ENCODE results near the gene PKLR.

Gene PKLR

DNA sequence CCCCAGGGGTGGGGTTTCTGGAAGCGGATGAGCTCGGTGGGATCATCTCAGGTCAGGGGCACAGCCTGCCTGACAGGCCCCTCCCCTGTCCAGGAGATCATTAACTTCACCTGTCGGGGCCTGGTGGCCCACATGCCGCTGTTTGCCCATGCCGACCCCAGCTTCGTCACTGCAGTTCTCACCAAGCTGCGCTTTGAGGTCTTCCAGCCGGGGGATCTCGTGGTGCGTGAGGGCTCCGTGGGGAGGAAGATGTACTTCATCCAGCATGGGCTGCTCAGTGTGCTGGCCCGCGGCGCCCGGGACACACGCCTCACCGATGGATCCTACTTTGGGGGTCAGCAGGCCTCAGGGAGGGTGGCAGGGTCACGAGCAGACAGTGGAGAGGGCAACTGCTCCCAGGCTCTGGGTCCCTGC, 15.6 kb downstream of the PKLR start:
- peaks cover 87% of the 10 kb centered on the region for H3K36me3 ChIP-seq
- TF ChIP-seq, protein P1, sequence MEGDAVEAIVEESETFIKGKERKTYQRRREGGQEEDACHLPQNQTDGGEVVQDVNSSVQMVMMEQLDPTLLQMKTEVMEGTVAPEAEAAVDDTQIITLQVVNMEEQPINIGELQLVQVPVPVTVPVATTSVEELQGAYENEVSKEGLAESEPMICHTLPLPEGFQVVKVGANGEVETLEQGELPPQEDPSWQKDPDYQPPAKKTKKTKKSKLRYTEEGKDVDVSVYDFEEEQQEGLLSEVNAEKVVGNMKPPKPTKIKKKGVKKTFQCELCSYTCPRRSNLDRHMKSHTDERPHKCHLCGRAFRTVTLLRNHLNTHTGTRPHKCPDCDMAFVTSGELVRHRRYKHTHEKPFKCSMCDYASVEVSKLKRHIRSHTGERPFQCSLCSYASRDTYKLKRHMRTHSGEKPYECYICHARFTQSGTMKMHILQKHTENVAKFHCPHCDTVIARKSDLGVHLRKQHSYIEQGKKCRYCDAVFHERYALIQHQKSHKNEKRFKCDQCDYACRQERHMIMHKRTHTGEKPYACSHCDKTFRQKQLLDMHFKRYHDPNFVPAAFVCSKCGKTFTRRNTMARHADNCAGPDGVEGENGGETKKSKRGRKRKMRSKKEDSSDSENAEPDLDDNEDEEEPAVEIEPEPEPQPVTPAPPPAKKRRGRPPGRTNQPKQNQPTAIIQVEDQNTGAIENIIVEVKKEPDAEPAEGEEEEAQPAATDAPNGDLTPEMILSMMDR (IDR thresholded peaks at IDR 0.05; ENCODE audit: low read depth, low read length) = no peak
- H3K27ac ChIP-seq = 0 out of 2 replicates have a peak overlapping the region, but pooled peaks have one; percentile 20
- H3K9me3 ChIP-seq (ENCODE audit: severe bottlenecking) = no peaks in the 10 kb centered on the region
- H3K27me3 ChIP-seq (ENCODE audit: insufficient read depth, low read depth, severe bottlenecking) = no peaks in the 10 kb centered on the region
- DNase-seq = no peak
- H3K4me3 ChIP-seq (ENCODE audit: low read depth, low read length) = no peak overlapping the region

DNA sequence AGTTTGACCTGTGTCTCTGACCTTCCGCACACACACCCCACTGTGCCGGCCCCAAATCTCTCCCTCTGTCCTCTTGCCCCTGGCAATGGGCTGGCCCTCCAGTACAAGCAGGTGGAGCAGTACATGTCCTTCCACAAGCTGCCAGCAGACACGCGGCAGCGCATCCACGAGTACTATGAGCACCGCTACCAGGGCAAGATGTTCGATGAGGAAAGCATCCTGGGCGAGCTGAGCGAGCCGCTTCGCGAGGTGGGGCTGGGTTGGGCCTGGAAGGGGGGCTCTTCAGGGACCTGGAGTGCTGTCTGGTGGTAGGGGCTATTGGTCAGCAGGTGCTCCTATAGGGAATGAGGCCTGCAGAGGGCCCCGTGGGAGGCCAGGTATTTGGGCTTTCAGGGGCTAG, 16.2 kb downstream of the PKLR start:
- no peaks in the 10 kb centered on the region for H3K27me3 ChIP-seq (ENCODE audit: insufficient read depth, low read depth, severe bottlenecking)
- TF ChIP-seq, protein P1 (IDR thresholded peaks at IDR 0.05; ENCODE audit: low read depth, low read length) = no peak
- DNase-seq = no peak
- no peak overlapping the region for H3K4me3 ChIP-seq (ENCODE audit: low read depth, low read length)
- peaks cover 87% of the 10 kb centered on the region for H3K36me3 ChIP-seq
- H3K27ac ChIP-seq = no peak overlapping the region
- H3K9me3 ChIP-seq (ENCODE audit: severe bottlenecking) = no peaks in the 10 kb centered on the region

DNA sequence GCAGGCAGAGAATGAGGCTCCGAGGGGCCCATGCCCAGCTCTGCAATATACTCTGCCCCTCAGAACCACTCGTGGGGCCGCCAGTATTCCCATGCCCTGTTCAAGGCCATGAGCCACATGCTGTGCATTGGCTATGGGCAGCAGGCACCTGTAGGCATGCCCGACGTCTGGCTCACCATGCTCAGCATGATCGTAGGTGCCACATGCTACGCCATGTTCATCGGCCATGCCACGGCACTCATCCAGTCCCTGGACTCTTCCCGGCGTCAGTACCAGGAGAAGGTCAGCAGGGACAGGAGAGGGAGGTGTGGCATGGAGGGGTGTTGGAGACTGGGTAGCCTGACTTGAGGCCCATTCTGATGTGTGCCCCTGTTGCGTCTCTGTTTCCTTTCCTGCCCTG, 16.8 kb downstream of the PKLR start:
- H3K4me3 ChIP-seq (ENCODE audit: low read depth, low read length) = no peak overlapping the region
- no peaks in the 10 kb centered on the region for H3K9me3 ChIP-seq (ENCODE audit: severe bottlenecking)
- H3K27ac ChIP-seq = no peak overlapping the region
- H3K27me3 ChIP-seq (ENCODE audit: insufficient read depth, low read depth, severe bottlenecking) = no peaks in the 10 kb centered on the region
- no peak for DNase-seq
- peaks cover 86% of the 10 kb centered on the region for H3K36me3 ChIP-seq
- TF ChIP-seq, protein P1 (IDR thresholded peaks at IDR 0.05; ENCODE audit: low read depth, low read length) = no peak

DNA sequence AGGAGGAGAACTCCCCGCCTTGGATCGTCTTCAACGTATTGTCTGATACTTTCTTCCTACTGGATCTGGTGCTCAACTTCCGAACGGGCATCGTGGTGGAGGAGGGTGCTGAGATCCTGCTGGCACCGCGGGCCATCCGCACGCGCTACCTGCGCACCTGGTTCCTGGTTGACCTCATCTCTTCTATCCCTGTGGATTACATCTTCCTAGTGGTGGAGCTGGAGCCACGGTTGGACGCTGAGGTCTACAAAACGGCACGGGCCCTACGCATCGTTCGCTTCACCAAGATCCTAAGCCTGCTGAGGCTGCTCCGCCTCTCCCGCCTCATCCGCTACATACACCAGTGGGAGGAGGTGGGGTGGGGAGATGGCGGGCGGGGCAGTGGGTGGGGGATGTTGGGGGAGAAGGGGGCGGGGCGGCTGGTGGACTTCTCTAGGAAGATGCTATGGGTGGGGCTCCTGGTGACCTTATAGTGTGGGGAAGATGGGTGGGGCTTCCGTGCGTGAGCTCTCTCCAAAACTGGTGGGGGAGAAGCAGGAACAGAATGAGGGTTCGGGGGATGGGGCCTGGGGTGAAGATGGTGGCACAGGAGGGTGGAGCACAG, 18.6 kb downstream of the PKLR start:
- Histone ChIP-seq H3K4me3 (ENCODE audit: low read depth, low read length) (no peak overlapping the region), H3K27ac (no peak overlapping the region), H3K27me3 (ENCODE audit: insufficient read depth, low read depth, severe bottlenecking) (no peaks in the 10 kb centered on the region), H3K36me3 (peaks cover 74% of the 10 kb centered on the region), H3K9me3 (ENCODE audit: severe bottlenecking) (no peaks in the 10 kb centered on the region)
- DNase-seq = no peak
- TF ChIP-seq, protein P1 (IDR thresholded peaks at IDR 0.05; ENCODE audit: low read depth, low read length) = no peak

DNA sequence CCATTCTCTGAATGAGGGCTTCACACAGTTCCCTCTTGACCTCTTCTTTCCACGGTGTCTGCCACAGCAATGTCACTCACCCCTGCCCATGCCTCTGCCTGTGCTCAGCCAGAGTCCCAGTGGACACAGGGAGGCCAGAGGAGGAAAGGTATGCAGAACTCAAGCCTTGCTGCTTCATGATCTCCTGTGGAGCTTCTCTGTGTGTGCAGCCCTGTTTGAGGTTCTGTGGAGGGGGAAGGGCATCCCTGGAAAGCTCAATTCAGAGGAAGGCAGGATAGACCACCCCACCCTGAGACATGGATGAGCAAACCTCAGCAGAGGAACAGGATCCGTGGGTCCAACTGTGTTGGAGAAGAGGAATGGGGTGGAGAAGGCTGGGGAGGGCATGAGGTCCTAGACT, 22.0 kb downstream of the PKLR start:
- H3K36me3 ChIP-seq = peaks cover 43% of the 10 kb centered on the region
- peak overlapping the region; percentile 0; the same call in 1 of the 2 replicates for H3K27ac ChIP-seq
- TF ChIP-seq, protein P1 (IDR thresholded peaks at IDR 0.05; ENCODE audit: low read depth, low read length) = no peak
- no peaks in the 10 kb centered on the region for H3K27me3 ChIP-seq (ENCODE audit: insufficient read depth, low read depth, severe bottlenecking)
- H3K9me3 ChIP-seq (ENCODE audit: severe bottlenecking) = no peaks in the 10 kb centered on the region
- no peak overlapping the region for H3K4me3 ChIP-seq (ENCODE audit: low read depth, low read length)
- no peak for DNase-seq

DNA sequence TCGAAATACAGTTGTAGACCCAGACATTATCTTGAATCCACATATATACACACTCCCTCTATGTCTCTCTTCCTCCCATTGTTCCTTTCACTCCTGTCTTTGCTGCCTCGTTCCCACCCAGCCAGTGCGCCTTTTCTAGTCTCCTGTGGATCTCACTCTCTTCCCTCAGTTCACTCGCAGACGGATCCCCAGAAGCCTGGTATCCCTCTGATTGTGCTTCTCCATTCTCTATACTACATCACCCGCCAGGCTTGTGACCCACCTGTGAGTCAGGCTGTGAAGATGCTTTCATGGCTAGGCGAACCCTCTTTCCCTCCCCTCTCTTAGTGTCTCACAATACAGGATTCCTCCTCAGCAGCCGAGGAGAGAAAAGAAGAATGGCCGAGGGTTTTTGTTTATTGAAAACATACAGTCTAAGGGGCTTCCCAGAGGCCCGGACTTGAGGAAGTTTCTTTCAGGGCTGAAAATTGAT, 22.5 kb downstream of the PKLR start:
- Histone ChIP-seq H3K36me3 (peaks cover 37% of the 10 kb centered on the region), H3K9me3 (ENCODE audit: severe bottlenecking) (no peaks in the 10 kb centered on the region), H3K4me3 (ENCODE audit: low read depth, low read length) (peak overlapping the region; percentile 82), H3K27ac (peak overlapping the region; percentile 0), H3K27me3 (ENCODE audit: insufficient read depth, low read depth, severe bottlenecking) (no peaks in the 10 kb centered on the region)
- DNase-seq = no peak
- TF ChIP-seq, protein P1 (IDR thresholded peaks at IDR 0.05; ENCODE audit: low read depth, low read length) = no peak
